IMR-90 (cell line): ENCODE data around the gene HDAC5. TPM values are rescaled to one million over a fixed set of nuclear protein-coding genes. Genes with fewer than 3 reads are reported as not detected.

Experiments
- ATAC-seq: fragments of 200-7000 bp; cut with Tn5 transposase; 2 replicates; pipeline ENCODE4 v1.9.1; 2020; ENCODE audit warnings: low read depth, mild to moderate bottlenecking, moderate library complexity
- BruUV-seq: library from RNA; stranded (reverse); fragments of 400-500 nt; replicated peaks from 2 replicates; lab custom pipeline; 2021; lab: Mats Ljungman, UMichigan
- CTCF ChIA-PET: fragments of 300-600 bp; formaldehyde crosslinking; extraction: SDS; loops from one replicate; lab custom pipeline; 2021; ENCODE audit warnings: antibody characterized with exemption; lab: Yijun Ruan, JAX
- POLR2A ChIA-PET: fragments of 300-600 bp; sonication (Branson Sonifier 250); formaldehyde crosslinking; loops from one replicate; lab custom pipeline; 2022; ENCODE audit warnings: antibody characterized with exemption; ENCODE audit not compliant: unreplicated experiment; lab: Charles Lee
- DNase-seq: peaks from one replicate; pipeline ENCODE4 v3.0.0; 2013
- H2AFZ ChIP-seq: replicated peaks from 2 replicates; pipeline ENCODE3; 2013; ENCODE audit warnings: low read length, mild to moderate bottlenecking; ENCODE audit not compliant: poor library complexity
- H2AK5ac ChIP-seq: 2 replicates; pipeline ENCODE4 v1.6.1; 2013; ENCODE audit warnings: low read depth, low read length, inconsistent platforms
- H2AK9ac ChIP-seq: replicated peaks from 2 replicates; pipeline ENCODE3; 2013; ENCODE audit warnings: mild to moderate bottlenecking, low read depth, low read length, moderate library complexity; ENCODE audit not compliant: poor library complexity
- H2BK120ac ChIP-seq: 2 replicates; pipeline ENCODE4 v1.6.1; 2013; ENCODE audit warnings: low read depth, low read length, inconsistent platforms
- H2BK15ac ChIP-seq: 3 replicates; pipeline ENCODE4 v1.6.1; 2013; ENCODE audit warnings: low read depth, low read length, inconsistent platforms
- H2BK20ac ChIP-seq: 2 replicates; pipeline ENCODE4 v1.6.1; 2013; ENCODE audit warnings: low read depth, mild to moderate bottlenecking, inconsistent platforms, low read length, moderate library complexity
- H2BK5ac ChIP-seq: 2 replicates; pipeline ENCODE4 v1.6.1; 2013; ENCODE audit warnings: mild to moderate bottlenecking, low read depth, low read length, inconsistent platforms; ENCODE audit not compliant: poor library complexity, severe bottlenecking
- H3K14ac ChIP-seq: replicated peaks from 2 replicates; pipeline ENCODE4 v1.6.1; 2013; ENCODE audit warnings: low read depth, low read length, inconsistent platforms
- H3K18ac ChIP-seq: 2 replicates; pipeline ENCODE4 v1.6.1; 2013; ENCODE audit warnings: low read depth, low read length, control low read depth
- H3K23ac ChIP-seq: 2 replicates; pipeline ENCODE4 v1.6.1; 2013; ENCODE audit warnings: low read depth, low read length, inconsistent platforms
- H3K27ac ChIP-seq: 2 replicates; pipeline ENCODE4 v1.5.1; 2013; ENCODE audit warnings: mild to moderate bottlenecking, control low read depth, low read length; ENCODE audit not compliant: insufficient read depth
- H3K27me3 ChIP-seq: 2 replicates; pipeline ENCODE4 v1.6.1; 2013; ENCODE audit warnings: low read length; ENCODE audit not compliant: control insufficient read depth, insufficient read depth
- H3K36me3 ChIP-seq: 2 replicates; pipeline ENCODE4 v1.6.1; 2013; ENCODE audit warnings: low read length, mixed read lengths; ENCODE audit not compliant: control insufficient read depth, insufficient read depth
- H3K4ac ChIP-seq: 2 replicates; pipeline ENCODE4 v1.6.1; 2013; ENCODE audit warnings: low read depth, low read length, inconsistent platforms
- H3K4me1 ChIP-seq: 2 replicates; pipeline ENCODE4 v1.6.1; 2013; ENCODE audit warnings: low read length, mixed read lengths; ENCODE audit not compliant: control insufficient read depth, insufficient read depth
- H3K4me2 ChIP-seq: 2 replicates; pipeline ENCODE4 v1.6.1; 2013; ENCODE audit warnings: low read depth, mild to moderate bottlenecking, control low read depth, low read length, moderate library complexity
- H3K4me3 ChIP-seq: 2 replicates; pipeline ENCODE4 v1.5.1; 2013; ENCODE audit warnings: low read depth, mild to moderate bottlenecking, control low read depth, low read length, moderate library complexity; ENCODE audit not compliant: insufficient read depth
- H3K56ac ChIP-seq: 2 replicates; pipeline ENCODE4 v1.6.1; 2013; ENCODE audit warnings: low read length, inconsistent platforms; ENCODE audit not compliant: insufficient read depth; ENCODE audit errors: extremely low read depth
- H3K79me1 ChIP-seq, 2 experiments: 2 replicates each; pipeline ENCODE4 v1.6.1; 2013; ENCODE audit warnings: low read length in 2 of 2, inconsistent platforms in 1 of 2, low read depth in 1 of 2
- H3K9ac ChIP-seq: 2 replicates; pipeline ENCODE4 v1.6.1; 2013; ENCODE audit warnings: low read depth, low read length, control low read depth
- H3K9me1 ChIP-seq: 2 replicates; pipeline ENCODE4 v1.6.1; 2013; ENCODE audit warnings: low read length, inconsistent platforms; ENCODE audit not compliant: insufficient read depth
- H3K9me3 ChIP-seq: 2 replicates; pipeline ENCODE4 v1.6.1; 2013; ENCODE audit warnings: low read length; ENCODE audit not compliant: control insufficient read depth, insufficient read depth
- H4K20me1 ChIP-seq: 2 replicates; pipeline ENCODE4 v1.6.1; 2013; ENCODE audit warnings: low read length, inconsistent platforms; ENCODE audit not compliant: insufficient read depth
- H4K5ac ChIP-seq: 2 replicates; pipeline ENCODE4 v1.6.1; 2013; ENCODE audit warnings: mild to moderate bottlenecking, low read depth, low read length, control low read depth
- H4K8ac ChIP-seq, 2 experiments: 2 replicates each; pipeline ENCODE4 v1.6.1; 2013; ENCODE audit warnings: low read depth in 2 of 2, low read length in 2 of 2, control low read depth in 1 of 2, inconsistent platforms in 1 of 2
- H4K91ac ChIP-seq: 2 replicates; pipeline ENCODE4 v1.6.1; 2013; ENCODE audit warnings: low read depth, low read length, inconsistent platforms; ENCODE audit not compliant: insufficient read depth
- BHLHE40 ChIP-seq: fragments of 150-350 bp; IDR thresholded peaks from 2 replicates; pipeline ENCODE4 v1.6.1; 2016; ENCODE audit warnings: mild to moderate bottlenecking, low read depth, low read length
- CEBPB ChIP-seq: IDR thresholded peaks from 2 replicates; pipeline ENCODE4 v1.6.1; 2012; ENCODE audit warnings: low read depth, low read length, improper control_type of control experiment
- CHD1 ChIP-seq: IDR thresholded peaks from 2 replicates; pipeline ENCODE4 v1.6.1; 2012; ENCODE audit warnings: low read depth, low read length, improper control_type of control experiment
- MAFK ChIP-seq: IDR thresholded peaks from 2 replicates; pipeline ENCODE4 v1.6.1; 2012; ENCODE audit warnings: low read depth, low read length, improper control_type of control experiment
- MAZ ChIP-seq: IDR thresholded peaks from 2 replicates; pipeline ENCODE4 v1.6.1; 2012; ENCODE audit warnings: low read depth, mild to moderate bottlenecking, low read length, improper control_type of control experiment, moderate library complexity, borderline replicate concordance
- NFE2L2 ChIP-seq: fragments of 150-350 bp; IDR thresholded peaks from 2 replicates; pipeline ENCODE4 v1.6.1; 2016; ENCODE audit warnings: low read depth, mild to moderate bottlenecking, low read length
- POLR2A ChIP-seq: IDR thresholded peaks from 2 replicates; pipeline ENCODE4 v1.6.1; 2012; ENCODE audit warnings: mild to moderate bottlenecking, low read depth, low read length
- RAD21 ChIP-seq: IDR thresholded peaks from 2 replicates; pipeline ENCODE4 v1.6.1; 2012; ENCODE audit warnings: low read length, improper control_type of control experiment
- RCOR1 ChIP-seq: IDR thresholded peaks from 2 replicates; pipeline ENCODE4 v1.6.1; 2012; ENCODE audit warnings: mild to moderate bottlenecking, low read length, improper control_type of control experiment; ENCODE audit not compliant: insufficient replicate concordance
- RFX5 ChIP-seq: IDR thresholded peaks from 2 replicates; pipeline ENCODE4 v1.8.0; 2012; ENCODE audit warnings: low read depth, mild to moderate bottlenecking, low read length, moderate library complexity
- WGBS, 2 experiments: methylation state at CpG; one replicate each; pipeline versions ENCODE4 v1.1.5 to v1.1.7; 2013; ENCODE audit warnings: missing lambda C conversion rate in 2 of 2; ENCODE audit not compliant: insufficient read length in 1 of 2; ENCODE audit errors: extremely low coverage in 2 of 2; 5-methylcytosine and 5-hydroxymethylcytosine counted together
- dilution Hi-C: fragments of 300-500 bp; cut with HindIII; formaldehyde crosslinking; loops from one replicate; pipeline ENCODE4 v1.14.3; 2018; ENCODE audit warnings: low sequenced_read_pairs; ENCODE audit not compliant: unreplicated experiment
- in situ Hi-C: fragments of 300-500 bp; cut with MboI; formaldehyde crosslinking; loops from 3 replicates; pipeline ENCODE4 v1.14.3; 2019; ENCODE audit warnings: low sequenced_read_pairs, inconsistent platforms, mixed read lengths
- intact Hi-C: fragments of 100-400 bp; cut with micrococcal nuclease; formaldehyde crosslinking; loops from 2 replicates; pipeline ENCODE4 v1.10.0; 2022
- polyA plus RNA-seq, 3 experiments: library from polyadenylated mRNA; depleted of rRNA; stranded (reverse); fragments of >200 nt; gene quantifications; 2 replicates each; pipeline ENCODE4 v1.2.3, GENCODE V29; 2012; ENCODE audit warnings: low replicate concordance in 1 of 3
- total RNA-seq: library from RNA; depleted of rRNA; stranded (reverse); fragments of >200 nt; gene quantifications from 2 replicates; pipeline ENCODE4 v1.2.3, GENCODE V29; 2012
- TF ChIP-seq, protein P1 (sequence below): fragments of 150-350 bp; IDR thresholded peaks from 2 replicates; pipeline ENCODE4 v1.6.1; 2017; ENCODE audit warnings: mild to moderate bottlenecking, antibody characterized with exemption, low read length, low read depth
- TF ChIP-seq, protein P2 (sequence below): fragments of 150-350 bp; IDR thresholded peaks from 2 replicates; pipeline ENCODE4 v1.6.1; 2016; ENCODE audit warnings: low read depth, mild to moderate bottlenecking, low read length, moderate library complexity, borderline replicate concordance
- TF ChIP-seq, protein P3 (sequence below): conservative IDR thresholded peaks from 2 replicates; pipeline ENCODE4 v1.5.1; 2012; ENCODE audit warnings: mild to moderate bottlenecking, low read depth, low read length, improper control_type of control experiment

Gene HDAC5
- total and polyA plus RNA-seq, 2 of the 4 experiments (the other 2 are of a cell fraction), result 47.0 to 61.3 TPM

DNA sequence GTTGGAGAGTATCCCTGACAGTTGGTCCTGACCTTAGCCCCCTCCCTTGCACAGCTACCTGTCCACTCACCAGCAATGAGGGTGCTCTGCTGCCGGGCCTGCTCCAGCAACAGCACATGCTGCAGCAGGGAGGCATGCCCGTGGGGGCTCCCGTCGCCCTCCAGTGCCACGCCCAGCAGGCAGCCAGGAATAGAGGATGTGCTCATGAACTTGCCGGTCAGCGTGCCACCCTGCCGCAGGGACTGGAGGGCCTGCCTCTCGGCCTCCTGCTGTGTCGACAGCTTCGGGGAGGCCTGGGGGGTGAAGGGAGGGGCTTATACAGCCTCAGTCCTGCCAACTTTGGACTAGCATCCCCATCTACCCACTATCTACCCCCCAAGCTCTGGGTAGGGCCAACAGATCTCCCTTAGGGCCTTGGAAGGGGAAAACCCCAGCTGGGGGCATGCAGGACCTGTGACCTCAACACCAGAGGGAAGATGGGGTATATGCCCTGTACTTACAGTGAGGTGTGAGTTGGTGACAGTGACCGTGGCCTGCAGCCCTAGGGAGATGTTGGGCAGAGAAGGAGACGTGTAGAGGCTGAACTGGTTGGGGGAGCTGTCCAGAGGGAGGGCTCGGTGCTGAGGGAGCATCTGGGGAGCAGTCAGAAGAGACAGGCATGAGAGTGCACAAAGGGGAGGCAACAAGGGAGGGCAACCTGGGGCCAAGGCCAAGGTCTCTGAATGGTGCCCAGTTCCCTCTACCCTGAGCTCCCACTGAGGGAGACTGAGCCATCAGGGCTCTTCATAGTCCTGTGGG lies 32.0 kb downstream of the HDAC5 start:
- CTCF ChIA-PET, result no interaction called here
- BruUV-seq, result no TSS peak
- dilution Hi-C loops, result no loop called here

More for the DNA sequence above, 32.0 kb downstream of the HDAC5 start:
- WGBS, 2 experiments, result 75% methylated on average over 2 of the region's 14 CpGs; no CpG with 5 or more reads in 1 of the 2 experiments
- no peak overlapping the region for H3K14ac ChIP-seq
- H2AK5ac ChIP-seq, result no peak overlapping the region
- in situ Hi-C loops, result no loop called here
- DNase-seq, result no peak
- H3K27ac ChIP-seq, result no peak overlapping the region
- H2BK20ac ChIP-seq, result no peak overlapping the region
- TF ChIP-seq MAFK, result no peak
- TF ChIP-seq RAD21, result no peak
- TF ChIP-seq, protein P1, sequence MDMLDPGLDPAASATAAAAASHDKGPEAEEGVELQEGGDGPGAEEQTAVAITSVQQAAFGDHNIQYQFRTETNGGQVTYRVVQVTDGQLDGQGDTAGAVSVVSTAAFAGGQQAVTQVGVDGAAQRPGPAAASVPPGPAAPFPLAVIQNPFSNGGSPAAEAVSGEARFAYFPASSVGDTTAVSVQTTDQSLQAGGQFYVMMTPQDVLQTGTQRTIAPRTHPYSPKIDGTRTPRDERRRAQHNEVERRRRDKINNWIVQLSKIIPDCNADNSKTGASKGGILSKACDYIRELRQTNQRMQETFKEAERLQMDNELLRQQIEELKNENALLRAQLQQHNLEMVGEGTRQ, result no peak
- no peak for TF ChIP-seq POLR2A
- no peak for TF ChIP-seq NFE2L2
- TF ChIP-seq, protein P2, sequence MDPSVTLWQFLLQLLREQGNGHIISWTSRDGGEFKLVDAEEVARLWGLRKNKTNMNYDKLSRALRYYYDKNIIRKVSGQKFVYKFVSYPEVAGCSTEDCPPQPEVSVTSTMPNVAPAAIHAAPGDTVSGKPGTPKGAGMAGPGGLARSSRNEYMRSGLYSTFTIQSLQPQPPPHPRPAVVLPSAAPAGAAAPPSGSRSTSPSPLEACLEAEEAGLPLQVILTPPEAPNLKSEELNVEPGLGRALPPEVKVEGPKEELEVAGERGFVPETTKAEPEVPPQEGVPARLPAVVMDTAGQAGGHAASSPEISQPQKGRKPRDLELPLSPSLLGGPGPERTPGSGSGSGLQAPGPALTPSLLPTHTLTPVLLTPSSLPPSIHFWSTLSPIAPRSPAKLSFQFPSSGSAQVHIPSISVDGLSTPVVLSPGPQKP, result no peak
- no peak for TF ChIP-seq RCOR1
- TF ChIP-seq CEBPB, result no peak
- no peak for TF ChIP-seq MAZ
- no peak for TF ChIP-seq RFX5
- TF ChIP-seq, protein P3, sequence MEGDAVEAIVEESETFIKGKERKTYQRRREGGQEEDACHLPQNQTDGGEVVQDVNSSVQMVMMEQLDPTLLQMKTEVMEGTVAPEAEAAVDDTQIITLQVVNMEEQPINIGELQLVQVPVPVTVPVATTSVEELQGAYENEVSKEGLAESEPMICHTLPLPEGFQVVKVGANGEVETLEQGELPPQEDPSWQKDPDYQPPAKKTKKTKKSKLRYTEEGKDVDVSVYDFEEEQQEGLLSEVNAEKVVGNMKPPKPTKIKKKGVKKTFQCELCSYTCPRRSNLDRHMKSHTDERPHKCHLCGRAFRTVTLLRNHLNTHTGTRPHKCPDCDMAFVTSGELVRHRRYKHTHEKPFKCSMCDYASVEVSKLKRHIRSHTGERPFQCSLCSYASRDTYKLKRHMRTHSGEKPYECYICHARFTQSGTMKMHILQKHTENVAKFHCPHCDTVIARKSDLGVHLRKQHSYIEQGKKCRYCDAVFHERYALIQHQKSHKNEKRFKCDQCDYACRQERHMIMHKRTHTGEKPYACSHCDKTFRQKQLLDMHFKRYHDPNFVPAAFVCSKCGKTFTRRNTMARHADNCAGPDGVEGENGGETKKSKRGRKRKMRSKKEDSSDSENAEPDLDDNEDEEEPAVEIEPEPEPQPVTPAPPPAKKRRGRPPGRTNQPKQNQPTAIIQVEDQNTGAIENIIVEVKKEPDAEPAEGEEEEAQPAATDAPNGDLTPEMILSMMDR, result no peak
- TF ChIP-seq CHD1, result no peak
- TF ChIP-seq BHLHE40, result no peak
- POLR2A ChIA-PET, result no interaction called here
- no peak overlapping the region for H4K8ac ChIP-seq
- H3K56ac ChIP-seq, result no peak overlapping the region
- no peak overlapping the region for H2BK15ac ChIP-seq
- no peaks in the 10 kb centered on the region for H3K9me3 ChIP-seq
- no peak overlapping the region for H2BK5ac ChIP-seq
- no peak overlapping the region for H4K91ac ChIP-seq
- H3K9me1 ChIP-seq, result peaks cover 8% of the 10 kb centered on the region
- no peak overlapping the region for H3K4me3 ChIP-seq
- no peak overlapping the region for H3K4ac ChIP-seq
- no peak overlapping the region for H3K9ac ChIP-seq
- H4K5ac ChIP-seq, result no peak overlapping the region
- H3K23ac ChIP-seq, result no peak overlapping the region
- ATAC-seq, result no peak
- H3K79me1 ChIP-seq, result peaks cover 3 to 68% of the 10 kb centered on the region in 2 experiments
- peaks cover 19% of the 10 kb centered on the region for H3K4me1 ChIP-seq
- no peak overlapping the region for H2AFZ ChIP-seq
- no peak overlapping the region for H3K4me2 ChIP-seq
- H3K27me3 ChIP-seq, result no peaks in the 10 kb centered on the region
- no peak overlapping the region for H2BK120ac ChIP-seq
- H2AK9ac ChIP-seq, result no peak overlapping the region
- H3K36me3 ChIP-seq, result peaks cover 30% of the 10 kb centered on the region
- intact Hi-C loops, result no loop called here
- no peak overlapping the region for H3K18ac ChIP-seq
- peaks cover 10% of the 10 kb centered on the region; the same call in 1 of the 2 replicates for H4K20me1 ChIP-seq
